ENCODE data around the gene ARRDC3.

DNA sequence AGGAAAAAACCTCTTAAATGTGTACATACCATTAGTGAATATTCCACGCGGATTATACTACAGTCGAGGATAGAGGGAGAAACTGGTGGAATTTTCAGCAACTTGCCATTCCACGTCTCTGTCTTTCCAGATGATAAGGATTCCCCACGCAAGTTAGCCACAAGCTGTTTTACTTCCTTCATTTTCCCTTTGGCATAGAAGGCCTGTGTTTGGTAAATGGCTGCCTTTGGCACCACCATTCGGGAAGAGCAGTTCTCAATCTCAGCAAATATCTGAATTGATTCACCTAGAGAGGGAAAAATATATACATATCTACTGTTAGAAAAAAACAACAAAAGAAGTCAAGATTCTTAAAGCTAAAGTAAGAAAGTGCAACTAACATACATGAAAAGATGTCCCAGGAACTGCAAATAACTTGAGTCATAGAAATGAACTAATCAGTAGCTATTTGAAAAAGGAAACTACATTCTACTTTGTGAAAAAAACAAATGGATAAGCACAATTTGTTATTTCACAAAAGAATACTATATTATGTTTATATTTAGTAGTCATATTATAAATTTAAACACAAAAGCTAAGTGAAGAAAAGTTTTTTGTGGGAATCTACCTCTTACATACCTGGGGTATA is 8.1 kb downstream of the ARRDC3 start:
- TF ChIP-seq, protein P1, sequence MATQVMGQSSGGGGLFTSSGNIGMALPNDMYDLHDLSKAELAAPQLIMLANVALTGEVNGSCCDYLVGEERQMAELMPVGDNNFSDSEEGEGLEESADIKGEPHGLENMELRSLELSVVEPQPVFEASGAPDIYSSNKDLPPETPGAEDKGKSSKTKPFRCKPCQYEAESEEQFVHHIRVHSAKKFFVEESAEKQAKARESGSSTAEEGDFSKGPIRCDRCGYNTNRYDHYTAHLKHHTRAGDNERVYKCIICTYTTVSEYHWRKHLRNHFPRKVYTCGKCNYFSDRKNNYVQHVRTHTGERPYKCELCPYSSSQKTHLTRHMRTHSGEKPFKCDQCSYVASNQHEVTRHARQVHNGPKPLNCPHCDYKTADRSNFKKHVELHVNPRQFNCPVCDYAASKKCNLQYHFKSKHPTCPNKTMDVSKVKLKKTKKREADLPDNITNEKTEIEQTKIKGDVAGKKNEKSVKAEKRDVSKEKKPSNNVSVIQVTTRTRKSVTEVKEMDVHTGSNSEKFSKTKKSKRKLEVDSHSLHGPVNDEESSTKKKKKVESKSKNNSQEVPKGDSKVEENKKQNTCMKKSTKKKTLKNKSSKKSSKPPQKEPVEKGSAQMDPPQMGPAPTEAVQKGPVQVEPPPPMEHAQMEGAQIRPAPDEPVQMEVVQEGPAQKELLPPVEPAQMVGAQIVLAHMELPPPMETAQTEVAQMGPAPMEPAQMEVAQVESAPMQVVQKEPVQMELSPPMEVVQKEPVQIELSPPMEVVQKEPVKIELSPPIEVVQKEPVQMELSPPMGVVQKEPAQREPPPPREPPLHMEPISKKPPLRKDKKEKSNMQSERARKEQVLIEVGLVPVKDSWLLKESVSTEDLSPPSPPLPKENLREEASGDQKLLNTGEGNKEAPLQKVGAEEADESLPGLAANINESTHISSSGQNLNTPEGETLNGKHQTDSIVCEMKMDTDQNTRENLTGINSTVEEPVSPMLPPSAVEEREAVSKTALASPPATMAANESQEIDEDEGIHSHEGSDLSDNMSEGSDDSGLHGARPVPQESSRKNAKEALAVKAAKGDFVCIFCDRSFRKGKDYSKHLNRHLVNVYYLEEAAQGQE (IDR thresholded peaks at IDR 0.05; ENCODE audit: borderline replicate concordance) = no peak
- no peak for TF ChIP-seq CTCF (IDR thresholded peaks at IDR 0.05; ENCODE audit: poor library complexity, severe bottlenecking)
- TF ChIP-seq POLR2AphosphoS5 (IDR thresholded peaks at IDR 0.05) = no peak
- no peak for TF ChIP-seq EZH2 (IDR thresholded peaks at IDR 0.05; ENCODE audit: borderline replicate concordance, insufficient read depth, low read length, poor library complexity, severe bottlenecking)
- no peak for TF ChIP-seq MXI1 (conservative IDR thresholded peaks at IDR 0.05; ENCODE audit: poor library complexity, severe bottlenecking)
- no peak for TF ChIP-seq TAF1 (IDR thresholded peaks at IDR 0.05; ENCODE audit: low read depth)

Data from neural cell (in vitro differentiated cells).